Measurements from ENCODE around the gene GPRIN1. TPM values are rescaled to one million over a fixed set of nuclear protein-coding genes. Genes with fewer than 3 reads are reported as not detected.

Gene GPRIN1
- total RNA-seq, 1 experiment from 2014 or later, result 16.7 TPM

- intact Hi-C loops (cut with micrococcal nuclease; ENCODE audit: unreplicated experiment), result no loop called here
- no peak overlapping the region for H3K27ac ChIP-seq (ENCODE audit: low read depth, low read length, poor library complexity, severe bottlenecking)
- ChIA-PET POLR2A (ENCODE audit: low non-redundant PET) (no interaction called here), CTCF (no interaction called here)
- H3K36me3 ChIP-seq (ENCODE audit: insufficient read depth, low read length, poor library complexity, severe bottlenecking), result no peaks in the 10 kb centered on the region
- DNase-seq (ENCODE audit: low spot score), result no peak
- H3K9me3 ChIP-seq (ENCODE audit: low read depth, low read length, poor library complexity, severe bottlenecking), result no peaks in the 10 kb centered on the region
- no TSS peak for BruUV-seq (replicated peaks)
- no peaks in the 10 kb centered on the region for H3K27me3 ChIP-seq (replicated peaks; ENCODE audit: insufficient read depth, low read depth, low read length, poor library complexity)
- no peak overlapping the region for H3K4me3 ChIP-seq (ENCODE audit: low read depth, low read length, poor library complexity, severe bottlenecking)
- TF ChIP-seq EZH2 (IDR thresholded peaks at IDR 0.05; ENCODE audit: borderline replicate concordance, low read depth, low read length, poor library complexity, severe bottlenecking) (no peak), CTCF (conservative IDR thresholded peaks at IDR 0.05; ENCODE audit: low read depth, low read length) (no peak)
- no peaks in the 10 kb centered on the region for H3K4me1 ChIP-seq (ENCODE audit: insufficient read depth, low read length, poor library complexity, severe bottlenecking)
Measured at GRCh38 chr5:176642675-176643490, 32.9 kb upstream of the GPRIN1 start.

DNA sequence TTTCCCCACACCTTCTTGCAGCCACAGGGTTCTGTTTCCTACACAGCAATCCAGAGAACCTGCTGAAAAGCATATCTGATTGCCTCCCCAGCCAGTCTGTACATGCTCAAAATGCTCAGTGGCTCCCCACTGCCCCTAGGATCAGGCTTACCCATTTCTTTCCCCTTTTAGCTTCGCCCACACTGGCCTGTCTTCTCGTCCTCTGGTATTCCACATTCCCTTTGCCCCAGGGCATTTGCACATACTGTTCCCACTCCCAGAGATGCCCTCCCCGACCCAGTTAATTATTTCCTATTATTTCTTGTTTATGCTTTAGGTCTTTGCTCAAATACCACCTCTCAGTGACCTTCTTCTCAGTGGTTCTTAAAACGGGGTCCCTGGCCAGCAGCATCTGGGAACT, 30.7 kb upstream of the GPRIN1 start:
- intact Hi-C loops (cut with micrococcal nuclease; ENCODE audit: unreplicated experiment), result no loop called here
- Histone ChIP-seq H3K36me3 (ENCODE audit: insufficient read depth, low read length, poor library complexity, severe bottlenecking) (no peaks in the 10 kb centered on the region), H3K27me3 (replicated peaks; ENCODE audit: insufficient read depth, low read depth, low read length, poor library complexity) (no peaks in the 10 kb centered on the region), H3K9me3 (ENCODE audit: low read depth, low read length, poor library complexity, severe bottlenecking) (no peaks in the 10 kb centered on the region), H3K27ac (ENCODE audit: low read depth, low read length, poor library complexity, severe bottlenecking) (no peak overlapping the region), H3K4me1 (ENCODE audit: insufficient read depth, low read length, poor library complexity, severe bottlenecking) (no peaks in the 10 kb centered on the region), H3K4me3 (ENCODE audit: low read depth, low read length, poor library complexity, severe bottlenecking) (no peak overlapping the region)
- POLR2A ChIA-PET (ENCODE audit: low non-redundant PET), result no interaction called here
- BruUV-seq (replicated peaks), result no TSS peak
- DNase-seq (ENCODE audit: low spot score), result no peak
- no peak for TF ChIP-seq CTCF (conservative IDR thresholded peaks at IDR 0.05; ENCODE audit: low read depth, low read length)
- TF ChIP-seq EZH2 (IDR thresholded peaks at IDR 0.05; ENCODE audit: borderline replicate concordance, low read depth, low read length, poor library complexity, severe bottlenecking), result no peak
- CTCF ChIA-PET, result no interaction called here

GRCh38 chr5:176639981-176640380, 30.0 kb upstream of the GPRIN1 start:
- intact Hi-C loops (cut with micrococcal nuclease; ENCODE audit: unreplicated experiment), result no loop called here
- H3K4me3 ChIP-seq (ENCODE audit: low read depth, low read length, poor library complexity, severe bottlenecking), result no peak overlapping the region
- no peak for DNase-seq (ENCODE audit: low spot score)
- no peaks in the 10 kb centered on the region for H3K36me3 ChIP-seq (ENCODE audit: insufficient read depth, low read length, poor library complexity, severe bottlenecking)
- no peak overlapping the region for H3K27ac ChIP-seq (ENCODE audit: low read depth, low read length, poor library complexity, severe bottlenecking)
- ChIA-PET POLR2A (ENCODE audit: low non-redundant PET) (no interaction called here), CTCF (no interaction called here)
- H3K4me1 ChIP-seq (ENCODE audit: insufficient read depth, low read length, poor library complexity, severe bottlenecking), result no peaks in the 10 kb centered on the region
- H3K27me3 ChIP-seq (replicated peaks; ENCODE audit: insufficient read depth, low read depth, low read length, poor library complexity), result no peaks in the 10 kb centered on the region
- BruUV-seq (replicated peaks), result no TSS peak
- no peaks in the 10 kb centered on the region for H3K9me3 ChIP-seq (ENCODE audit: low read depth, low read length, poor library complexity, severe bottlenecking)
- TF ChIP-seq EZH2 (IDR thresholded peaks at IDR 0.05; ENCODE audit: borderline replicate concordance, low read depth, low read length, poor library complexity, severe bottlenecking) (no peak), CTCF (conservative IDR thresholded peaks at IDR 0.05; ENCODE audit: low read depth, low read length) (no peak)

All from A673 (cell line).